K562 (cell line): ENCODE data around the gene PGP. TPM values are rescaled to one million over a fixed set of nuclear protein-coding genes. Genes with fewer than 3 reads are reported as not detected.

Source experiments
- BRCA1 ChIP-seq, 2 experiments: fragments of 450-650 bp in 1 of 2; sonication (generic) in 1 of 2; formaldehyde crosslinking in 1 of 2; IDR thresholded peaks; 2 replicates each; pipeline versions ENCODE4 v1.5.0 to v1.6.1; 2017 to 2020; ENCODE audit warnings: mild to moderate bottlenecking in 1 of 2, missing genetic modification reagents in 1 of 2
- CBX5 ChIP-seq: IDR thresholded peaks from 2 replicates; pipeline ENCODE4 v1.6.1; 2014; ENCODE audit warnings: low read depth, borderline replicate concordance
- CBX8 ChIP-seq: fragments of 200-600 bp; sonication (generic); IDR thresholded peaks from 2 replicates; pipeline ENCODE4 v1.6.1; 2012; ENCODE audit warnings: borderline replicate concordance, mixed run types, low read depth, mild to moderate bottlenecking, moderate library complexity, mixed read lengths, low read length, control low read depth, inconsistent platforms; ENCODE audit not compliant: poor library complexity, severe bottlenecking; ENCODE audit errors: extremely low read depth
- EP300 ChIP-seq: IDR thresholded peaks from 2 replicates; pipeline ENCODE4 v1.6.1; 2012; ENCODE audit warnings: low read length, improper control_type of control experiment
- FOXK2 ChIP-seq, 2 experiments: fragments of 450-650 bp; IDR thresholded peaks in 1 of 2; conservative IDR thresholded peaks in 1 of 2; 2 replicates each; pipeline ENCODE4 v1.6.1; 2016; ENCODE audit warnings: low read depth in 2 of 2, mild to moderate bottlenecking in 1 of 2
- FOXM1 ChIP-seq, 2 experiments: fragments of 450-650 bp in 1 of 2; sonication (generic) in 1 of 2; formaldehyde crosslinking in 1 of 2; IDR thresholded peaks; 2 replicates each; pipeline versions ENCODE4 v1.6.1 to v1.9.0; 2017 to 2022; ENCODE audit warnings: low read depth in 2 of 2, mild to moderate bottlenecking in 2 of 2, missing genetic modification reagents in 1 of 2, moderate library complexity in 1 of 2
- HDAC3 ChIP-seq: fragments of 450-650 bp; IDR thresholded peaks from 2 replicates; pipeline ENCODE4 v1.6.1; 2018; ENCODE audit warnings: borderline replicate concordance, mild to moderate bottlenecking, moderate library complexity; ENCODE audit not compliant: partially characterized antibody
- HINFP ChIP-seq: fragments of 450-650 bp; conservative IDR thresholded peaks from 2 replicates; pipeline ENCODE4 v1.6.1; 2016; ENCODE audit warnings: missing genetic modification characterization, low read depth, mild to moderate bottlenecking, control low read depth, missing compliant biosample characterization
- HSF4 ChIP-seq: fragments of 250-450 bp; sonication (Bioruptor Pico); IDR thresholded peaks from 2 replicates; pipeline ENCODE4 v2.1.2; 2022; ENCODE audit warnings: mild to moderate bottlenecking, moderate library complexity, borderline replicate concordance
- IFI16 ChIP-seq: fragments of 250-450 bp; sonication (Bioruptor Pico); IDR thresholded peaks from 2 replicates; pipeline ENCODE4 v2.1.2; 2022; ENCODE audit warnings: mild to moderate bottlenecking, inconsistent platforms
- ILF3 ChIP-seq: fragments of 450-650 bp; IDR thresholded peaks from 2 replicates; pipeline ENCODE4 v1.6.1; 2018; ENCODE audit warnings: antibody characterized with exemption, mild to moderate bottlenecking, moderate library complexity, borderline replicate concordance
- KLF13 ChIP-seq: fragments of 450-650 bp; IDR thresholded peaks from 2 replicates; pipeline ENCODE4 v1.6.1; 2016; ENCODE audit warnings: missing genetic modification characterization, low read depth, mild to moderate bottlenecking, missing compliant biosample characterization, moderate library complexity, borderline replicate concordance
- PHB2 ChIP-seq: fragments of 450-650 bp; IDR thresholded peaks from 2 replicates; pipeline ENCODE4 v1.6.1; 2017; ENCODE audit warnings: low read depth
- PHF8 ChIP-seq: fragments of 200-600 bp; sonication (generic); IDR thresholded peaks from 2 replicates; pipeline ENCODE4 v1.6.1; 2012; ENCODE audit warnings: mixed run types, mild to moderate bottlenecking, inconsistent platforms, low read length, moderate library complexity, borderline replicate concordance
- RFX5 ChIP-seq: IDR thresholded peaks from 2 replicates; pipeline ENCODE4 v1.6.1; 2011; ENCODE audit warnings: low read depth, mild to moderate bottlenecking, improper control_type of control experiment, low read length
- SIX5 ChIP-seq, 2 experiments: IDR thresholded peaks; 2 replicates each; pipeline ENCODE4 v1.6.1; 2011; ENCODE audit warnings: low read length in 2 of 2, borderline replicate concordance in 1 of 2, low read depth in 1 of 2, mild to moderate bottlenecking in 1 of 2, moderate library complexity in 1 of 2; ENCODE audit not compliant: insufficient read depth in 1 of 2
- TFAM ChIP-seq: fragments of 250-450 bp; sonication (Bioruptor Pico); conservative IDR thresholded peaks from 2 replicates; pipeline ENCODE4 v1.5.0; 2021; ENCODE audit warnings: mild to moderate bottlenecking, moderate library complexity
- TGIF2 ChIP-seq: sonication (generic); formaldehyde crosslinking; IDR thresholded peaks from 2 replicates; pipeline ENCODE4 v1.8.1; 2022; ENCODE audit warnings: mild to moderate bottlenecking, missing genetic modification reagents, moderate library complexity
- ZFX ChIP-seq: sonication (generic); formaldehyde crosslinking; IDR thresholded peaks from 2 replicates; pipeline ENCODE4 v1.8.0; 2022; ENCODE audit warnings: mild to moderate bottlenecking, missing genetic modification reagents, moderate library complexity
- ZNF354B ChIP-seq: fragments of 250-450 bp; sonication (Bioruptor Pico); IDR thresholded peaks from 2 replicates; pipeline ENCODE4 v1.4.0; 2020
- ZNF592 ChIP-seq: fragments of 450-650 bp; IDR thresholded peaks from 2 replicates; pipeline ENCODE4 v1.6.1; 2017; ENCODE audit warnings: antibody characterized with exemption, mild to moderate bottlenecking
- polyA plus RNA-seq, 8 experiments: library from polyadenylated mRNA; depleted of rRNA in 4 of 8; stranded (reverse) in 5 of 8; unstranded in 3 of 8; fragments of >200 nt; fragmentation: Nextera tagmentation in 2 of 8; fragmentation: Illumina TruSeq in 1 of 8; extraction: Ambion mirVana in 2 of 8; extraction: Trizol in 1 of 8; gene quantifications; 2 replicates each; pipeline versions ENCODE4 v1.2.1 to v1.2.3, GENCODE V29; 2011 to 2014; ENCODE audit warnings: inconsistent platforms in 1 of 8, missing spikeins in 1 of 8
- total RNA-seq, 7 experiments: library from RNA; depleted of rRNA in 6 of 7; stranded (reverse); fragments of >200 nt in 6 of 7; fragmentation: Illumina TruSeq in 2 of 7; extraction: Trizol in 2 of 7; gene quantifications; 2 replicates each; pipeline versions ENCODE4 v1.2.1 to v1.2.3, GENCODE V29; 2011 to 2021; ENCODE audit warnings: low replicate concordance in 1 of 7

PGP gene
- total and polyA plus RNA-seq, 9 of the 15 experiments (the other 6 are each of a cell fraction or from before 2014, with no cell fraction given) = 1.1 to 57.6 (median 19.6) TPM

GRCh38 chr16:2251296-2252111 lies 36.9 kb upstream of the PGP start, which contains the start of gene ECI1 (continued):
- TF ChIP-seq ILF3 (no peak), CBX8 (no peak), KLF13 (peak; percentile 71; the same call in 1 of the 2 replicates), ZNF354B (no peak), IFI16 (CRISPR knock-in tag) (no peak), TGIF2 (no peak), EP300 (peak; percentile 34; the same call in 1 of the 2 replicates), ZNF592 (0 out of 2 replicates have a peak, but pooled peaks have one; percentile 29), HDAC3 (no peak), PHB2 (no peak), CBX5 (no peak), HINFP (tag) (no peak), BRCA1 (IDR thresholded peaks at IDR 0.05) (no peak), BRCA1 (CRISPR knock-in tag; IDR thresholded peaks at IDR 0.05) (no peak), SIX5 (IDR thresholded peaks at IDR 0.05; ENCODE audit: borderline replicate concordance in 1 of 2, insufficient read depth in 1 of 2, low read depth in 1 of 2, low read length in 2 of 2) (no peak), TFAM (CRISPR knock-in tag) (no peak), HSF4 (CRISPR knock-in tag) (no peak), ZFX (CRISPR knock-in tag) (peak; percentile 99), RFX5 (no peak), PHF8 (peak; percentile 72; the same call in 1 of the 2 replicates), FOXK2 (conservative IDR thresholded peaks at IDR 0.05 in 1 of 2, IDR thresholded peaks at IDR 0.05 in 1 of 2; ENCODE audit: low read depth in 2 of 2) (peak; percentile 10 to 12; a peak in 1 of 4 replicates), FOXM1 (IDR thresholded peaks at IDR 0.05; ENCODE audit: low read depth) (peak; percentile 54), FOXM1 (CRISPR knock-in tag; IDR thresholded peaks at IDR 0.05; ENCODE audit: low read depth) (no peak)
